NK-92 (cell line): ENCODE data around the gene FSD2.
A peak's percentile ranks its signal among the peaks of the same experiment; 100 is the strongest.
"Not testable (repeated sequence)": the region's sequence is repeated elsewhere in the genome, so short reads cannot be mapped to it uniquely, and the experiment has no call there.

Experiments
- DNase-seq: peaks from one replicate; lab custom pipeline; 2025; ENCODE audit not compliant: unreplicated experiment; lab: John Stamatoyannopoulos, UW

FSD2 gene

DNA sequence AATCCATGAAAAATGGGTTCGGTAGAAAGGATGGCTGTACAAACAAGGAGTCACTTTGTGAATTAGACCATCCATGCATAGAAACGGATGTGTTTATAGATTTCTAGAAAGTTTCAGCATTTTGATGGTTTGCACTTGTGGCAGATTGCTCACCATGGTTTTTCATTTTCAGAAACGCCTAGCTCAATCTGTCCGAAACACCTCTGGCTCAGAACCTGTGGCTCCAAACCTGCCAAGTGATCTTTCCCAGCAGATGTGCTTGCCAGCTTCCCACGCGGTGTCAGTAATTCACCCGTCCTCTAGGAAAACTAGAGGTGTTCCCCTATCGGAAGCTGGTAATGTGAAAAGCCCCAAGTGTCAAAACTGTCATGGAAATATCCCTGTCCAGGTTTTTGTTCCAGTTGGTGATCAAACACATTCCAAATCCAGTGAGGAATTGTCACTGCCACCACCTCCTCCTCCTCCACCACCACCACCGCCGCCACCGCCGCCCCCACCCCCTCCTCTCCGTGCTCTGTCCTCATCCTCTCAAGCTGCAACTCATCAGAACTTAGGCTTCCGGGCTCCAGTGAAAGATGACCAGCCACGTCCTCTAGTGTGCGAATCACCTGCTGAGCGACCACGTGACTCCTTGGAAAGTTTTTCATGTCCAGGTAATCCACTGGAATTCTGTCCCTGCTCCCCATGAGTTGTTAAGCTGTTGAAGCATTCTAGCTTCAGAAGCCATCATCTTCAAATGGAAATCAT is 24.7 kb upstream of the FSD2 start:
- DNase-seq = no peak

DNA sequence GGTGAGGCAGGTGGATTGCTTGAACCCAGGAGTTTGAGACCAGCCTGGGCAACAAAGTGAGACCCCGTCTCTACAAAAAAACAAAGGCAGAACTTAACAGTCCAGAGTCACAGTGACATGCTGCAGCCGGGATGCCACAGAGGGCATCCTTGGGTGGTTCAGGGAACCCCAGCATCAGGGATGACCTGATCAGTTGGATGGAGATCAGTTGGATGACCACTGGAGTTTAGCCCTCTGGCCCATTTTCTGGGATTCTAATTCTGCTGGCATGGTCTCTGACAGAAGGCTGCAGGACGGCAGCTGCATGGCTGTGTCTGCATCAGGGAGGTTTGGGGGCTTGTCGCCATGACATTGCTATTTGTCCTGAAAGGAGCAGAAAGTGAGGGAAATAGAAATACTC is 23.4 kb upstream of the FSD2 start:
- DNase-seq = no peak

DNA sequence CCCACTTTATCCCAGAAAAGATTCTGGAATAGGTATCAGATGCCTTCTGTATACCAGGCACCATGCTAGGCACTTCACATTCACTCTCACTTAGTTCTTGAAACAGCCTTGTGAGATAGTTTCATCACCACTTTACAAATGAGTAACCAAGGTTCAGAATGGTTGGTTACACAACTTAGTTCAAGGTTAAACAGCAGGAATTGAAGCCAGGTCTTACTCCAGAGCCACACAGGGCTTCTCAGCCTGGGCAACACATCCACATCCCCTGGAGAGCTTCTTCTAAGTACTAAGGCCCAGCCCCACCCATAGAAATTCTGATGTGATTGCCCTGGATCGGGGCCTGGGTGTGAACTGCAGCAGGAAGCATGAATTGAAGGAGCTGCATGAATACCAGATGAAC is 22.2 kb upstream of the FSD2 start:
- no peak for DNase-seq

DNA sequence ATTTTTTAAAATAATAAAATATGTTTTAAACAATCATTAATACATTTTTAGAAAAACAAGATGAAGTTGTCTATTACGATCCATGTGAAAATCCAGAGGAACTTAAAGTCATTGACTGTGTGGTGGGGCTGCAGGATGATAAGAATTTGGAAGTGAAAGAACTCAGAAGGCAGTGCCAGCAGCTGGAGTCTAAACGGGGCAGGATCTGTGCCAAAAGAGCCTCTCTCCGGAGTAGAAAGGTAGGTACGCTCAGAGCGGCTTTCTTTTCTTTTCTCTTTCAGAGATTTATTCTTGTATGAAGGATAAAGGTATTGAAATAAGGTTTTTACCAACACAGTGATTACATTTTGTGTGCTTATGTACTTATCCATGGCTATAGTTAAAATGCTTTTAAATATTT is 17.2 kb upstream of the FSD2 start:
- no peak for DNase-seq

DNA sequence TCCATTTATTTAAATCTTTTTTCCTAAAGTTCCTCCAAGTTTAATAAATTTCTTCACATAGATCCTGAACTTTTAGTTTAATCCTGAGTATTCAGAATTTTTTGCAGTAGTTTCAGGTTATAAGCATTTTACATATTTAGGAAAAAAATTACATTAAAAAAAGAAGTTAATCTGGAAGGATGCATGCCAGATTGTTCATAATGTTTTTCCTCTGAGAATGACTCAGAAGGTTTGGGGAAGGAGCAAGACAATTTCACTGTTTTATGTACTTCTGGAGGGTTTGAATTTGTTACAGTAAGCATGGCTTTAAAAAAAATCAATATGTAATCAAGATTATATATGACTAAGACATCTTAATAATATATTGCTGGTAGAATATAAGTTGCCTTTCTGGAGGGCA is 16.0 kb upstream of the FSD2 start:
- DNase-seq = not testable (repeated sequence)

DNA sequence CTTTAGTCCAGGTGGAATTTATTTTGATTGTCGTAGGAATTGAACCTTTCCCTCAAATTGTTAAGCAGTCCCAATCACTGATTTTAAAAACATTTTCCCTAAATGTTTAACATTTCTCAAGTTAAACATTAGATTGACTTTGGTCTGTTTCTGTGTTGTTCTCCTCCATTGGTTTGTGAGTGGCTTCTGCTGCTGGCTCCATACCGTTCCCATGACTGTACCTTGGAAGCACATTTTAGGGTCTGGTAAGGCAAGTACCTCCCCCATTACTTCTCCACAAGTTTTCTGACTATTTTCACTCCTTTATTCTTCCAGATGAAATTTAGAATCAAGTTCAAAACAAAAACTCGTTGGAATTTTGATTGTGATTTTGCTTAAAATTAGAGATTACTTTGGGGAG is 15.5 kb upstream of the FSD2 start:
- DNase-seq = not testable (repeated sequence)

DNA sequence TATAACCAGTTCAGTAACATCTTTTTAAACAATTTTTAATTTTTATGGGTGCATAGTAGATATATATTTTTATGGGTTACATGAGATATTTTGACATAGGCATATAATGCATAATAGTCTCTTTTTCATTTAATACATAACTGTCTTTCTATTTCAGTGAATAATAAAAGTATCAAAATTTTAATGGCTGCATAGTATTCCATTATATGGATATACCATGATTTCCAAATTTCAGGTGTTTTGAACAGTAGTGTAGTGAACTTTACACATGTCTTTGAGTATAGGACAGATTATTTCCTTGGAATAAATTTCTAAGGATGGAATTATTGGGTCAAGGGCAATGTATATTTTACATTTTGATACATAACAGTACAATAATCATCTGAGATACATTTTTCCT is 14.3 kb upstream of the FSD2 start:
- DNase-seq = no peak

DNA sequence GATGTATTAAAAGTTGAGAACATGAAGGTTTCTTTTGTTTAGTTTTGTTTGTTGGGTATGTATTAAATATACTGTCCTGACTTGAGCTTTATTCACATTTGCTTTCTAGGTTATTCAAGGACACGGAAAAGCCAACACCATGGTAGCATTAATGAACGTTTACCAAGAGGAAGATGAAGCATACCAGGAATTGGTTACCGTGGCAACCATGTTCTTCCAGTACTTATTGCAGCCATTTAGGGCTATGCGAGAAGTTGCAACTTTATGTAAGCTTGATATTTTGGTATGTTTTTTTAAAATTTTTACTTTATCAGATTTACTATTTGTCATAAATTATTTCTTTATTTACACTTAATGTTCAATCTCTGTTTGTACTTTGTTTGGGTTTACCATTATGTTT is 7.1 kb upstream of the FSD2 start:
- no peak for DNase-seq

DNA sequence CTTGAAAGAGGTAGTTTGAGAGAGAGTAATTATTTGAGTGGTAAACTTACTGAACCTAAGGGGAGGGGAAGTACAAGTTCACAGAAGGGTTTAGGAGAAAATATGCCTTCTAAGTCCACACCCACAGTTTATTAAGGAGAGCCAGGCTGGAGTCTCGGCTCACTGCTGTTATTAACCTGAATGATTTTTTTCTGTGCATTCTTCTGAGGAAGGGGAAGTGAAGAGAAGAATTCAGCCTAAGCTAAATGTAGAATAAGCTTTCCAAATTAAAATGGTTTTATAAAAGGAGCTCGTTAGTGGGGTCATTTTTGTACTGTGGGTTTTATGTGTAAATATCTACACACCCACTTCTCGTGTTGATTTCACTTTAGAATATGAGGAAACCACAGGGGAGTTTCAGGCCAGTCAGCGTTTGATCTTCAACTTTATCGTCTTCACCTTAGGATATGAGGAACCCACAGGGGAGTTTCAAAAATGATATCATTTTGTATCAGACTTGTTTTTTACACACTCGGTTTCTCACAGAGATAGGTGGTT is 5.1 kb upstream of the FSD2 start:
- DNase-seq = no peak

DNA sequence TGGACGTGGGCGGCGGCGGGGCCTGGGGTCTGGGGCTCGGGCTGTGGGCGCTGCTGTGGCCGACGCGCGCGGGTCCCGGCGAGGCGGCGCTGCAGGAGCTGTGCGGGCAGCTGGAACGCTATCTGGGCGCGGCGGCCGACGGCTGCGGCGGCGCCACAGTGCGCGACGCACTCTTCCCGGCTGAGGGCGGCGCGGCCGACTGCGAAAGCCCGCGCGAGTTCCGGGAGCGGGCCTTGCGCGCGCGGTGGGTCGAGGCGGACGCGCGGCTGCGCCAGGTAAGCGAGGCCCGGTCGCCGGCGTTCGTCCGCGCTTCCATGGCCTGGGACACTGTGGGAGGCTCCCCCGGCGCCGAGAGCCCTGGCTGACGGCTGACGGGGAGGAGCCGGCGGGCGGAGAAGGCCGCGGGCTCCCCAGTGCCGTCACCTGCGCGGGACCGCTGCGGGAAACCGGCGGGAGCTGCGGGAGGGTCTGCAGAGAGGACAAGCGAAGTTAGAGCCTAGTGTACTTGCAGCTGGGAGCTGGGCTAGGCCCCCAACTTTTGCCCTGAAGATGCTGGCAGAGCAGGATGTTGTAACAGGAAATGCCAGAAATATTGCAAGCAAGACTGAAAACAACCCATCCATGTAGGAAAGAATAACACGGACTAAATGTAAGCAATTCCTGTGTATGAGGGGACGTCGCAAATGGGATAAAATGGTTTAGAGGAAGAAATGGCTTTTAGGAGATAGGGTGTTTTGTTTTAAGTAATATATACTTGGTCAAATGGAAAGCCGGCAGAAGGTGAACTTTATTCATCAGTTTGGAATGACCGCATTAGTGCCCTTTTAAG is 4.4 kb upstream of the FSD2 start:
- DNase-seq = no peak

DNA sequence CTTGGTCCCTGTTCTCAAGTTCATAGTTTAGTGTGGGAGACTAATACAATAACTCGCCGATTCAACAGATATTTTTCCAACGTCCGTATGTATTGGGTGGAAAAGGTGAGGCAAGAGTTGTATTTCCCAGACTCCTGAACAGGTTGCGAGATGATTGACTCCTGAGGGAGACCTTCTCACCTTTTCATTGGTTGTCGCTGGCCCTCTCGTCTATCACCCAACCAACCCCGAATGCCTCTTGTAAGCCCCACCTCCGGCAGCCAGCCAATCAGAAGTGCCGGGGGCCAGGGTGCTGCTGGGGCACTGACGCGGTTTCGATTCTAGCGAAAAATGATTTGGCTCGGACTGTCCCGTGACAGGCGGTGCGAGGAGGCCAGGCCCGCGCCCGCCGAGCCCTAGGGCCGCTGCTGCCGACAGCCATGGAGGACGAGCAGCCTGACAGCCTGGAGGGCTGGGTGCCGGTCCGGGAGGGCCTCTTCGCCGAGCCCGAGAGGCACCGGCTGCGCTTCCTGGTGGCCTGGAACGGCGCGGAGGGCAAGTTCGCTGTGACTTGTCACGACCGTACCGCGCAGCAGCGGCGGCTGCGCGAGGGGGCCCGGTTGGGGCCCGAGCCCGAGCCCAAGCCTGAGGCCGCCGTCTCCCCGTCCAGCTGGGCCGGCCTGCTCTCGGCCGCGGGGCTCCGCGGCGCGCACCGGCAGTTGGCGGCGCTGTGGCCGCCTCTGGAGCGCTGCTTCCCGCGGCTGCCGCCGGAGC is 3.6 kb upstream of the FSD2 start, which contains the start of gene WHAMM:
Gene WHAMM, plus strand, starts transcription at position 321 of the 753 bp plus-strand sequence. Its CDS starts 99 bp downstream, at position 420.
- peak; percentile 78 for DNase-seq

DNA sequence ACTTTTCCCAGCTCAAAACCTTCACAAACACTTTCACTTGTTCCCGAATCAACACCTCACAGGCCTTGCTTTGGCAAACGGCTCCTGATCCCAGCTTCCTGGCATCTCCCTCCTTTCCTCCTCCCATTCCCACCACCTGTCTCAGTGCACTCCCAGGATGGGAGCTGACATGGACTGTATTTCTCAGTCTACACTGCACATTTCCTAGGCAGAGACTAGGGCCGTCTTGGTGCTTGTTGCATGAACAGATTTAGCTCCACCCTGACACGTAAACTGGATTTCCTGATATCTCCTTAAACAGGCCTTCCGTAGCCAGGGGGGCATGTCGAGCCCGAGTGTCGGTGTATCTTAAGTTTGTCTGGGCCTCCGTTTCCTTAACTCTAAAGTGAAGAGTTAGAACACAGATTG is 2.8 kb upstream of the FSD2 start:
- DNase-seq = no peak

DNA sequence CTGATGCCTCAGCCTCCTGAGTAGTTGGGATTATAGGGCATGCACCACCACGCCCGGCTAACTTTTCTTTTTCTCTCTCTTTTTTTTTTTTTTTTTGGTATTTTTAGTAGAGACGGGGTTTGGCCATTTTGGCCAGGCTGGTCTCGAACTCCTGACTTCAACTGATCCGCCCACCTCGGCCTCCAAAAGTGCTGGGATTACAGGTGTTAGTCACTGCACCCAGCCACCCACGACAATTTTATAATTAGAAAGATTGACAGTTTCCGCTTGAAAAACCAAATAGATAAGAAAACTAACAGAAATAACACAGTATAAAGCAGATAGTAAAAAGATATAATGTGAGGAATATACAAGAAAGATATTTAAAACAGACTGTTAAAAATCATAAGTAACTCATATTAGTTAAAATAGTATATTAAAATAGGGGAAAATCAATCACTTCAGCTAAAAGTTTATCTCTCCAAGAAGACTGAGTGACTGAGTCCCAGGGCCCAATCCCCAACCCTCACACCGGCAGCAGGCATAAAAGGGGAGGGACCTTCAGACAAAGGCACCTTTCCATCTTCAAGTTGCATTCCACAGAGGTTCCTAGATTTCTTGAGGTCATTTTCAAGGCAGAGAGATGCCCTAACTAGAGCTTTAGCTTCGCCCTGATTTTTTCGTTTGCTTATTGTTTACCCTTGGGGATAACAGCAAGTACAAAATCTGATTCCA is 2.2 kb upstream of the FSD2 start:
- no peak for DNase-seq

DNA sequence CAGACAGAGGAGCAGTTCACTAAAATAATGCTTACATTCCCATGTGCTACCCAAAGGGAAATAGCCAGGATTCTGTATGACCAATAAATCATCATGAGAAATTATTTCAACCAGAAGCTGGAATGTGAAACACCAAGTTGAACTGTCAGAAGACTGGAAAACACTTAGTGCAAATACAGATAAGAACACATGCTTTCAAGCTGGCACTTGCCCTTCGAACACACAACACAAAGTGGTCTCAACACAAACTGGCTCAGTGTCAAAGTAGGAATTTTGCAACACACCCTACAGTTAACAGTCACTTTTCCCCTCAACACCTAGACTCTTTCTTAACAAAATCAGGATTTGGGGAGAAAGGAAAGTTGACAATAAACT is 1.3 kb downstream of the FSD2 start:
- DNase-seq = no peak

DNA sequence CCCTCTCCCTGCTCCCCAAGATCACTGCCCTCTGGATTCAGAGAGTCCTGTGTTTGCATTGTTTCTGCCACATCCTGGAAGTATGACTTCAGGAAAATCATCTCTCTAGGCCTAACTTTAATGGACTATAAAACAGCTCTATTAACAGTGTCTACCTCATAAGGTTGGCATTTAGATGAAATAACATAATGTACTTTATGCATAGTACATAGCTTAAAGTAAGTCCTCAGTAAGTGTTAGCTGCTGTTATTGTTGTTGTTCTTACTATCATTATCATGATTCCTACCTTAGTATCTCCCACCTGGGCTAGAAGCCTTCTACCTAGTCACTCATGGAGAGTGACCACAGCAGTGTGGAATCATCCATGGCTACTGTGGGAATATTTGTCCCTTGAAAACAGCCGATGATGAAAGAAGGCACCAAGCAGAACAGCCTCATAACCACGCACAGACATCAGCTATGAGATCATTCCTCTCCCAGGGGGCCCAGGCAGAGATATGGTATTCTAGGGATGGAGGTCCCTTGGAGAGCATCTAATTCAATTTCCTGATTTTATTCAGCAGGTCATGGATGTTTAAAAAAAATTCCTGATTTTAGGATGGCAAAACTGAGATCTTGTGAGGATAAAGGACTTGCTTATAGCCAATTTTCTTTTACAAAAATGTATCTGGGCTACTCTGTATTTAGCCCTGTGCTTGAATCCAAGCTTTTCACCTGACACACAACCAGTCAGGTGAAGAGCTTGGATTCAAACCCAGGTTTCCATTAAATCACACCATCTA is 1.9 kb downstream of the FSD2 start:
- DNase-seq = no peak

DNA sequence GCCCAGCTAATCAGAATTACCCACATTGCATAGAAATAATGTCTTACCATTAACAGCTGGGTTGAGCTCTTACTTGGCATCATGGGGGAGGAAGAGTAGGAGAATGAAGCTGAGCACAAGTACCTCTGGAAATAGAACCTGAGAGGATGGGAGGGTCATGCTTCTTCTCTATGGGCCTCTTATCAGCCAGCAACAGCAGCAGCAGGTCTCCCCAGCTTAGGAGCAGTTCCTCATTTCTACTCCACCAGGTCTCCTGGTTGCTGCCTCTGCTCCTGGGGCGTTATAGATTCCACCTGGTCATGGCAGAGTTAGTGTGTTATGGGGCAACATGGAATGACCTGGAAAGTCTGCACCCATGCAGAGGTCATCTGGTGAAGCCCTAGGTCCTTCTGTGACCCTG is 3.4 kb downstream of the FSD2 start:
- no peak for DNase-seq

DNA sequence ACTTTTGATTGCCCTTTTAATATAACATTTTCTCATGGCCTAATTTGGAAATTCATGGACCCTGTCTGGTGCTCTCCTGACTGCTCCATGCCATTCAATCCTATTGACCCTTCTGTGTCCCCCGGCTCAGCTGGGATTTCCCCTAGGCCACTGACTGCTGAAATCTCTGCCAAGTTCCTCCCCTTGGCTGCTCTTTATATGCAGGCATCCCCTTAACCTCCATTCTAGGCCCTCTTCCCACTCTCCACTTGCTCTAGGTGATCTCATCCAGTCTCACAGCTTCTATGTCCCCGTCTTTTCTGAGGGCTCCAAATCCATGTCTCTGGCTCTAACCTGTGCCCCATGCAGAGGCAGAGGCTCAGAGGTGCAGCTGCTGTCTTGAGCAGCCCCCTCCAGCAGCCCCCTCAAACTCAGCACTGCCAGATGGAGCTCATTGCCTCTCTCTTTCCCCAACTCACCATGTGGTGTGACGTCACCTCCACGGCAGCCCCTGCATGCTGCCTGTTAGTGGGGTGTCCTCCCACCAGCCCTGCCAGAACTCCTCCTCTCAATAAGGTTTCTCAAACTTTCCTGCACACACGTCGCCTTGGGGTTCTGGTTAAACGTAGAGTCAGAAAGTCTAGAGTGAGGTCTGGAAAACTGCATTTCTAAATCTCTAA is 6.6 kb downstream of the FSD2 start:
- no peak for DNase-seq

DNA sequence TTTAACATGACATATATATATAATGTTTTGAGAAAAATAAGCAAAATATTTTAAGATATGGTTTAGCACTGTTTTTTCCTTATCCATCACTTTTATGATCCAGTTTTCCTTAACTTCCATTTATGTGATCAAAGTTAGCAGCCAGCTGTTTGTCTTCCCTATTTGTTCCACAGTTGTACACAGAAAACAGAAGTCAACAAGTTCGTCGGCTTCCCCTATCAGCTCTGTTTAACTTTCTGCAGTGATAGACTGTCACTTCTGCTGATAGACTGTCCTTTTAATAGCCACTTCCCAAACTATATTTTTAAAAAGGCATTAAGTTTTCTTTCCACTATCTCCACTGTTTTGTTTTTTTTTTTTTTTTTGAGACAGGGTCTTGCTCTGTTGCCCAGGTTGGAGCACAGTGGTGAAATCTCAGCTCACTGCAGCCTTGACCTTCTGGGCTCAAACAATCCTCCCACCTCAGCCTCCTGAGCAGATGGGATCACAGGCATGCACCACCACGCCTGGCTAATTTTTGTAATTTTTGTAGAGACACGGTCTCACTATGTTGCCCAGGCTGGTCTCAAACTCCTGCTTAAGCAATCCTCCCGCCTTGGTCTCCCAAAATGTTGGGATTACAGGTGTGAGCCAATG is 7.2 kb downstream of the FSD2 start:
- DNase-seq = no peak

DNA sequence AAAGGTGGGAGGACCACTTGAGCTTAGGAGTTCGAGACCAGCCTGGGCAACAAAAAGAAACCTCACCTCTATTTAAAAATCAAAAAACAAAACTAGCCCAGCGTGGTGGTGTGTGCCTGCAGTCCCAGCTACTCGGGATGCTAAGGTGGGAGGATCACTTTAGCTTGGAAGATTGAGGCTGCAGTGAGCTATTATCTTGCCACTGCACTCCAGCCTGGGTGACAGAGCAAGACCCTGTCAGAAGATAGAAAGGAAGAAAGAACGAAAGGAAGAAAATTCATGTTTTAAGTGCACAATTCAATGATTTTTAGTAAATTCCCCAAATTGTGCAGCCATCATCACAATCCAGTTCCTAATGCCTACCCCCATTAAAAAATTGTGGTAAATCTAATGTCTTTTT is 7.8 kb downstream of the FSD2 start:
- DNase-seq = no peak
